ENCODE measurements around the gene FEZ2.
"Not testable (repeated sequence)": the region's sequence is repeated elsewhere in the genome, so short reads cannot be mapped to it uniquely, and the experiment has no call there.

The FEZ2 gene, protein sequence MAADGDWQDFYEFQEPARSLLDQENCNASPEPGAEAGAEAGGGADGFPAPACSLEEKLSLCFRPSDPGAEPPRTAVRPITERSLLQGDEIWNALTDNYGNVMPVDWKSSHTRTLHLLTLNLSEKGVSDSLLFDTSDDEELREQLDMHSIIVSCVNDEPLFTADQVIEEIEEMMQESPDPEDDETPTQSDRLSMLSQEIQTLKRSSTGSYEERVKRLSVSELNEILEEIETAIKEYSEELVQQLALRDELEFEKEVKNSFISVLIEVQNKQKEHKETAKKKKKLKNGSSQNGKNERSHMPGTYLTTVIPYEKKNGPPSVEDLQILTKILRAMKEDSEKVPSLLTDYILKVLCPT

DNA sequence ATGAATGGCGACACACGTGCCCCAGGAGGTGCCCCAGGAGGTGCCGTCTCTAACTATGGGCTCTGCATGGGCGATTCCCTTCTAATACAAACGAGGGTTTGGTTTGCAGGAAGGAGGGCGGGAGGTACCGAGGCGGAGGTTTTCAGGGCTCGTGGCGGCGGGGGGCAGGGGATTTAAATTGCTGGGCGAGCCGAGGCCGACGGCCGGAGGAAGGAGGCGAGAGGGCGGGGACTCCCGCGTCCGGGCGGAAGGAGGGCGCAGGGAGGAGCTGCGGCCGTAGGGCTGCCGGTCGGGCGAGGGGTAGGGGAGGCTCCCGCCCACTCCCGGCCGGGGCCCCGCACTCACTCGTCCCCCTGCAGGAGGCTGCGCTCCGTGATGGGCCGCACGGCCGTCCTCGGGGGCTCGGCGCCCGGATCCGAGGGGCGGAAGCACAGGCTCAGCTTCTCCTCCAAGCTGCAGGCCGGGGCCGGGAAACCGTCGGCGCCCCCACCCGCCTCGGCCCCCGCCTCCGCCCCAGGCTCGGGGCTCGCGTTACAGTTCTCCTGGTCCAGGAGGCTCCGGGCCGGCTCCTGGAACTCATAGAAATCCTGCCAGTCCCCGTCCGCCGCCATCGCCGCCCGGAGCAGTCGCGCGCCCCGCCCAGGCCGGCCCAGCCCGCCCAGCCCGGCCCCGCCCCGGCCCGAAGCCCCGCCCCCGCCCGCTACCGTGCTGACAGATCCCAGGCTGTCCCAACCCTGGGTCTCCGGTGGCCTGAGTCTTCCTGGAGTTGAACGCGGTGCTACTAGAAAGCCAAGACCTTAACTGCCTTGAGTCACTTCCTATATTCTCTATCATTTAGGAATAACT lies at the start of gene FEZ2:
TSS of gene FEZ2 (minus strand) at position 637 of the 846 bp plus-strand sequence. CDS start at position 611, 26 bp downstream.
- DNase-seq = peak; percentile 84

DNA sequence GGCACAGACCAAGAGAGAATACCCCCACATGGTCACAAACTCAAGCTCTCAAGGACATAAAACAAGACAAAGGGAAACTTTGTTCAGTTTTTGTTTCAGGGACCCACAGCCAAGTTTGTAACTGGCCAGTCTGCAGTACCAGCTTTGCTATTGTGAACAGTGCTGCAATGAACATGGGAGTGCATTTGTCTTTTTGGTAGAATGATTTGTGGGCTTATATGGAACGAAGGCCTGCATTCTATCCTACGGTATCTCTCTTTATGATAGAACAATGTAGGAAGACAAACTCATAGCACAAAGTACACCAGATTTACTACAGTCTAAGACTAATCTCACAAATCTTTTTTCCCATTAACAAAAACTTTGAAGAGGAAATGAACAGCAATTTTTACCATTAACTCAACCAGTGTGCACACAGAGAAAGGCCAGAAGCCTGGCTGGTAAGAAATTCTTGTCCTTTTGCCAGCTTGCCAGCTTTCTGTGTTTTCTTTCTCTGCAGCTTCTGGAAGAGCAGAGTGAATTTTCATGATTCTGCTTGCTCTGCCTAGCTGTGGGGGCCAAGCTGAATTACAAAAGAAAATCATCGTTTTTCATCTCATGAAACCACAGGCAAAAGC lies 37.1 kb upstream of the FEZ2 start:
- DNase-seq = no peak

DNA sequence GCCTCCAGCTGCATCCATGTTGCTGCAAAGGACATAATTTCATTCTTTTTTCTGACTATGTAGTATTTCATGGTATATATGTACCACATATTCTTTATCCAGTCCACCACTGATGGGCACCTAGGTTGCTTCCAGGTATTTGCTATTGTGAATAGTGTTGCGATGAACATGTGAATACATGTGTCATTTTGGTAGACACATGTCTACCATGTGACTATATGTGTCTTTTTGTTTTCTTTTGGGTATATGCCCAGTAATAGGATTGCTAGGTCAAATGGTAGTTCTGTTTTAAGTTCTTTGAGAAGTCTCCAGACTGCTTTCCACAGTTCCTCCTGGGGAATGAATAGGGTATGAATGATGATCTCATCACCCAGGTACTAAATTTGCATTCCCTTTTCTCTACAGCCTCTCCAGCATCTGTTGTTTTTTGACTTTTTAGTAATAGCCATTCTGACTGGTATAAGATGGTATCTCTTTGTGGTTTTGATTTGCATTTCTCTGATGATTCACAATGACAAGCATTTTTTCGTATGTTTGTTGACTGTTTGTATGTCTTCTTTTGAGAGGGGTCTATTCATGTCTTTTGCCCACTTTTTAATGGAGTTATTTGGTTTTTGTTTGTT lies 35.6 kb upstream of the FEZ2 start:
- no peak for DNase-seq

DNA sequence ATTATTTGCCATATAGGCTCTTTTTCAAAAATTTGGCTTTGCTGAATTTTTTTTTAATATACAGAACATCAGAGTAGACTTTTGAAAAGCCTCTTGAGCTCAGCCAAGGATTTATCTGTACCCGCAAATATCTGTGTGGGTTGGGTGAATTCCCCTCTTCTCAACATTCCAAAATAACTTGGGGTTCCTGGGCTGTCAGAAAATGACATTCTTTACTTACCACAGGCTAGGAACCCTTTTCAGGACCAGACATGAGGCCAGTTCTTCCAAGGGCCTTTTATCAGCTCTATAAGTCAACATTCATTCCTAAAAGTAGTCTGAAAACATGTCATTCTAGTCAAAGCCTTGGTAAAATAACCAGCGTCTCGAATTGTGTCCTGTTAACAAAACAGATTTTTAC lies 28.8 kb upstream of the FEZ2 start:
- no peak for DNase-seq

DNA sequence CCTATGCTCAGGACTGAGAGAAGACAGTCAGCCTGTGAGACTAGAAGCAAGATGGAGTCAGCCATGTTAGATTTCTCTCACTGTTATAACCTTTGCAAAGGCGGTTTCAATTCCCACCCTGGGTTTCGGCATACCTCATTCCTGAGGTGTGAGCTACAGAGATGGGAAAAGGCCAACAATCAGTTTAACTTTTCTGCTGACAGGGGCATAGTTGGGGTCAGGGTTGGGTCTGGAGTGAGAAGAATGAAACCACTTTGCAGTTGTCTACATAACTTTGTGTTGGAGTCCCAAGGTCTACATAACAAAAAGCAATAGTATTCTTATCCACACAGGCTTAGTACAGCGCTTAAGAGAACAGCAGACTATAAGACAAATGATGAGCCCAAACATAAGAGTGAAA lies 28.1 kb upstream of the FEZ2 start:
- no peak for DNase-seq

DNA sequence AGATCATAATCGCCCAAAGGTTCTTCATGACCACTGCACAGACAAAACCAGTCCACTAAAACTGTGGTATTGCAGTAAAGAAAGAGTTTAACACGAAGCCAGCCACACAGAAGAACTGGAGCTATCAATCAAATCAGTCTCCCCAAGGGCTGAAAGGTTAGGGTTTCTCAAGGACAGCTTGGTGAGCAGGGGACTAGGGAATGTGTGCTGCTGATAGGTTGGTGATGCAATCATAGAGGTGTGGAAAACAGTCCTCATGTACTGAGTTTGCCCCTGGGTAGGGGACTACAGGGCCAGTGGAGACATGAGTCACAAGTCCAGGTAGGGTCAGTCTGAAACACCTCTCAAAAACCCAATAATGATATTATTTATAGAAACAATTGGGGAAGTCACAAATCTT lies 27.3 kb upstream of the FEZ2 start:
- no peak for DNase-seq

DNA sequence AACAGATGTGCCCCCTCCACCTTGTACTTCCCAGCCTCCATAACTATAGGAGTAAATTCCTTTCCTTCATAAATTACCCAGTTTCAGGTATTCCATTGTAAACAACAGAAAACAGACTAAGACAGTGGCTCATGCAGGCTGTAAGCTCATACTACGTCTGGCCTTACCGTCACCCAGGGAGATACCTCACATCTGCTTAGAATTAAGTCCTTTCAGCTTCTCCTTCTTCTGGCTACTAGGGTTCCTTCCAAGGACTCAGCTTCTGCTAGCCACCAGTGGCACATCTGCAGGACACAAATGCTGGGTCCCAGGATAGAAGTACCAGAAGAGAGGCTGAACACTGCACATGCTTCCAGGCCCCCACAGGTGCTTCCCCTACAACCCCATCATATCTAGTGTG lies 22.4 kb upstream of the FEZ2 start:
- DNase-seq = no peak

DNA sequence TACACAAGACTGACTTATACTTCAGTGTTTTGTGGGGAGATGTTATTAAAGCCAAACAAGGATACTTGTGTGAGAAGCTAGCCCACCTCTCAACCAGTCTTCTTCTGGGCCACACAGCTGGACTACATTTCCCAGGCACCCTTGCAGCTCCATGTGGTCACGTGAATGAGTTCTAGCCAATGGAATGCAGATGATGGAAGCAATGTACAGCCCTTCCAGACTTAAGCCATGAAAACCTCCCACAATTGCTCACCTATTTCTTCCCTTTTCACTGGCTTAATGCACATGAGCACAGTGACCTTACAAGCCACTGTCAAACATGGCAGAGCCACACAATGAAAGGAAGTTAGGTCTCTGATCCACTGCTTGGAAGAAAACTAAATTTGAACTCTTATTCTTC lies 20.4 kb upstream of the FEZ2 start:
- no peak for DNase-seq

DNA sequence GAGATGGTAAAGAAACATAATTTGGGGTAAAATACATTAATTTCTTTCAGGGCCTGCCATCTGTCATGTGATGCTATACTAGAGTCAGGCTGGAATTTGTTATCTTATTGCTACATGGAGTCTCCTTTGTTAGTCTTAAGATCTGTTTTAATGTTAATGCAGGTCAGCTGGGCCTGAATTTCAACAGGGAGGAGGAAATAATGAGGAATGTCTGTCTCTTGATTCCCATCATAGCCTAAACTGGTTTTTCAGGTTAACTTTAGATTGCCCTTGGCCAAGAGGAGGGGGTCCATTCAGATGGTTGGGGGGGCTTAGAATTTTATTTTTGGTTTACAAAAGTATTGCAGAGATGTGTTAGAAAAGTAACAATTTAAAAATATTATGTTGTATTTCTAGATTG lies 19.0 kb upstream of the FEZ2 start:
- no peak for DNase-seq

DNA sequence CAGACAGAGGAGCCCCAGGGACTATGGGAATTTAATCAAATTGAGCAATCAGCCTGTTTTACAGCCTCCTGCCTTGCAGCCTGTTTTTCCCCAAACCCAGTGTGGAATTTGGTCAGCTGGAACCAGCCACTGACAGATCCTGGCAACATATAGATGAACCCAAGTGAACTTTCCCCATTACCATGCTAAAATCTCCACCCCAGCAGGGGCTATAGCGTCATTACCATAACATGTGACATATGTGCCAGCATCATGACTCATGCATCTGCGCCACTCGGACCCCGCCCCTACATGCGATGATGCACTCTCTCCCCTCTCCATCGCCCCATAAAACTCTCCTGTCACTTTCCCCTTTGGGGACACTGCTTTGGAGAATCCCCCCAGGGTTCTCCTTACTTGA lies 17.3 kb upstream of the FEZ2 start:
- no peak for DNase-seq

DNA sequence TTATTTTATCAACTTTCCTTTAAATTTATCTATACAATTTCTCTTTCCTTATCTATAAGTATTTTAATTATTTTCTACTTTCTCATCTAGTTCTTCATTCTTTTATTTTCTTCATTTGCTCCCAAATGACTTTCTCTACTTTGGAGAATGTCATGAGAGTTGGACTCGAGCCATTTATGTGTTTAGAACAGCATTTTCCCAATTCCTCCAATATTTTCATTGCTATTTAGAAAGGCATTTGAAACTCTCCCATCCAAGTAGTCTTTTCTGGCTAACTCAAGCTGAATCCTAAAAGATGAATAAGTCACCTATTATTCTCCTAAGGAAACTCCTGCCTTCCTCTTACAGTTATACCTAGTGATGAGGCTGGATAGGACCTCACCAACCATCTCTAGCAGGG lies 15.8 kb upstream of the FEZ2 start:
- DNase-seq = no peak

DNA sequence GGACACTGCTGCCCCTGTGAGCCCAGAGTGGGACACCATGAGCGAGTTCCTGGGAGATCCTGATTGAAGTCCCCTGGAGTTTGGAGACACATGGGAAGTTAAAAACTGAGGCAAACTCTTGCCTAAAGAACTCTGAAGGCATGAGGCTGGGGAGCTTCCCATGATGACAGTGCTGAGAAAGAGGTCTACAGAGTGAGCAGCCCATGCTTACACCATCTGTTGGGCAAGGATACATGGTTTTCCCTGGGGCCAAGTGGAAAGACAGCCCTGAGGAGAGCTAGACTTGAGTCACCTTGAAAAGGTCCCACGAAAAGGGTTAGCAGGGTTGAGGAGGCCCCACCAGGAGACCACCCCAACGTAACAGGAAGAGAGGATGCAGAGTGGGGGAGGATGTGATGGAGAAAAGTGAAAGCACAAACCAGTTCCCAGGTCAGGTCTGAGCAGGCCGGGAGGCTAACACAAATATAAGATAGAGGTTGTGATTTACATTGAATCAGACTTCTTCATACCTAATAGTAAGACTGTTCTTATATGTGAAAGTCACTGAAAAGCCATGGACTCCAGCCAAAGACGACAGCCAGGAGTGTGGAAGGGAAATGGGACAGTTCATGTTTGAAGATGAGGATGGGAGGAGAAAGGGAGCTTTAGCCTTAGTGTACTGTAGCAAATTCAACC lies 13.5 kb upstream of the FEZ2 start:
- DNase-seq = no peak

DNA sequence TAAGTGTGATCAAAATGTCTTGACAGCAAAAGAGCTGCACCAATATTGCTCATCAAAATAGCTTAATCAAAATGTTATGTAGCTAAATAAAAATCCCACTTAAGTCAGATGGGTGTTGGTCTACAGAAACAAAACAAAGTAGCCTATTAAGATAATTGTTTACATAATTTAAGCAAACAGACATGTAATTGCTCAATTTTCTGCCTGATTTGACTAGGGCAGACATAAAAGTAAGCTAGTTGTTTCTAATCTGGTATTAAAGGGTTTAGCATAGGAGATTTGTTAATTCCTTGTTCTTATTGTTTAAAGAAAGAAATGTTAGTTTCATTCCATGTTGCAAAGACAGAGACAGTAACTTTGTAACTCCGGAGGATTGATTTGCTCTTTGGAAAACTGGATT lies 11.5 kb upstream of the FEZ2 start:
- no peak for DNase-seq

DNA sequence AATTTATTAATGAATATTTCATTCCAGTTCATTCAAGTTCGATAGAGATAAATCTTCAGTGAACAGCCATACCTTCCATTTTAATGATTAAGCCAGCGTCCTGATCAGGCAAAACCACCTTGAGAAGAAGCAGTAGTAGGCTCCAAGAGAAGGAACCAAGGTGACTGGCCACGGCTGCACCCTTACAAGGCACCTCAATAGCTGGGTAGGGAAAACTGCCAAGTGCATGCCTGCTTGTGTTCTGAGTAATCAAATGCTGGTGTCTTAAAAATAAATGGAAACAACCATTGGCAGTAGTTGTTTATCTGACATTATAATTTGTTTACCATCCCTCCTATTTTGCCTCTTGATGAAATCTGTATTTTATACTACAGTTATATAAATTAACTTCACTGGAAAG lies 10.0 kb upstream of the FEZ2 start:
- DNase-seq = no peak

DNA sequence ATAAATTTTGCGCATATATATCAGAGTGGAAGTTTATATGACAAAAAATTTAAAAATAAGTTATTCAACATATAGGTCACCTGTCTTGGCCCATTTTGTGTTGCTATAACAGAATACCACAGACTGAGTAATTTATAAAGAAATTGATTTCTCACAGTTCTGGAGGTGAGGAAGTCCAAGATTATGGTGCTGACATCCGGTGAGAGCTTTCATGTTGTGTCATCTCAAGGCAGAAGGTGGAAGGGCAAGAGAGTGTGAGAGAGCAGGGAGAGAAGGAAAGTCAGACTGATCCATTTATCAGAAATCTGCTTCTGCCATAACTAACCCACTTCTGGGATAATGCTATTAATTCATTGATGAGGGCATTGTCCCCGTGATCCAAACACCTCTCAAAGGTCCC lies 9.0 kb upstream of the FEZ2 start:
- no peak for DNase-seq

DNA sequence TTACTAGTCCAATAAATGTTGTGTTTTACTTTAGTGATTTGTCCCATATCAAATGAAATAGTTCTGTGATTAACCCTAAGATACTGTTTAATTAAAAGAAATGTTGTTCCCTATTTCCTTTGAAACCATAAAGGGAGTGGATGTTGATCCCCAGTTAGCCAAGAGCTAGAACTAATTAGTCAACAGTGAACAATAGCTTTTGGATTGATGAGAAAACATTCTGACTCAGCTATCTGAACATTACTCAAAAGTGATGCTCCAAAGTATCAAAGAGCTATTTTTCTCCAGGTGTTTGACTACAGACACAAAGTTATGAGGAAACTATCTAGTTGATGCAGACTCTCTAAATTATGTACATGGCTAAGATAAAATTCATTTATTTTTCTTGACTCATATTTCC lies 7.3 kb upstream of the FEZ2 start:
- DNase-seq = no peak

DNA sequence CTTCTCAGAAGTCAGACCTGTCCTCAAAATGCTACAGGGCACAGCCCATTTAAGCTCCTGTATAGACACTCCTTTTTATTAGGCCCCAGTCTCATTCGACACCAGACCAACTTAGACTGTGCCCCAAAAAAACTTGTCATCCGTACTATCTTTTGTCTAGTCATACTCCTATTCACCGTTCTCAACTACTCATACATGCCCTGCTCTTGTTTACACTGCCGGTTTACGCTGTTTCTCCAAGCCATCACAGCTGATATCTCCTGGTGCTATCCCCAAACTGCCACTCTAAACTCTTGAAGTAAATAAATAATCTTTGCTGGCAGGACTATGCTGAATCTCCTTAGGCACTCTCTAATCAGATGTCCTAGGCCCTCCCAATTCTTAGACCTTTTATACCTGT lies 5.7 kb upstream of the FEZ2 start:
- DNase-seq = not testable (repeated sequence)

DNA sequence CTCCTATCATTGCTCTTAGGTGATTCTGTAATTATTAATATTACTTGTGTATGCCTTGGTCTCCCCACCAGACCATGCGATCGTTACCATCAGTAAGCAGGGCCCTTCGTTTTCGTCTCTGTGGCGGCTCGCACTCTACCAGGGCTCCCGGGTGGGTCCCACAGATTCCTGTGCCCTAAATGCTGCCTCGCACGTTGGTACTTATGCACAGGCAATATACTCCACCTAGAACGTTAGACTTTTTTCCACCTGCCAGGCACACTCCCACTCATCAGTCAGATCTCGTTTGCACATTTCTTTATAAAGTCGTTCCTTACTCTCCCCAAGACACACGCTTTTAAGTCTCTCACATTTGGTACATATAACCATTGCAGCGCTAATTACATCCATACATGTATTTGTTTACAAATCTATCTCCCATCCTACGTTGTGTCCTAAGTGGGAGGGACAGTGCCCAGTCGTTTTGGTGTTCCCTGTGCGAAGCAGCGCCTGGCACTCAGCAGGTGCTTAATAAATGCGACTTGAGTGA lies 901 bp downstream of the FEZ2 start:
- no peak for DNase-seq

DNA sequence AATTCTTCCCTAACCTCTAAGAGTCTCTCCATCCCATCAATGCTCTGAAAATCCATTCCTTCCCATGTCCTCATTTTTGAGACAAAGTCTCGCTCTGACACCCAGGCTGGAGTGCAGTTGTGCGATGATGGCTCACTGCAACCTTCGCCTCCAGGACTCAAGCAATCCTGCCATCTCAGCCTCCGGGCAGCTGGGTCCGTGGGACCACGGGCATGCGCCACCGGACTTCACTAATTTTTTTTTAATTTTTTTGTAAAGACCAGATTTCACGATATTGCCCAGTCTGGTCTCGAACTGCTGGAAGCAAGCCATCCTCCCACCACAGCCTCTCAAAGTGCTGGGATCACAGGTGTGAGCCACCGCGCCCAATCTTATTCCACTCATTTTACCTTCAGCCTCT lies 1.6 kb downstream of the FEZ2 start:
- DNase-seq = no peak

DNA sequence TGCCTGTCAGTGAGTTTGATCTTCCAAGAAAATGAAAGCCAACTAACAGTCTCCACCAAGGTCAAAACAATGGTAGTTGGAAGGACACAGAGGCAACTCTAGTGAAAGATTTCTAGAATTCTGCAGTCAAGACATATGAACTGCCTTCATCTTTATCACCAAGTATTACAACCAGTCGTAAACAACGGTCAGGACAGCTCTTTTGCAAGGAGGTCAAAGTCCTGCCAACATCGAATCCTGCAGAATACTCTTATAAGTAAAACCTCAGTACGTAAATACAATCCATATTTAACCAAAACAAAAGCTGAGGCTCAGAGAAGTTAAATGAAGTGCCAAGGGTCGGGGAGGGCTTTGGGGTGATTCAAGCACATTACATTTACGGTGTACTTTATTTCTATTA lies 3.1 kb downstream of the FEZ2 start:
- no peak for DNase-seq

DNA sequence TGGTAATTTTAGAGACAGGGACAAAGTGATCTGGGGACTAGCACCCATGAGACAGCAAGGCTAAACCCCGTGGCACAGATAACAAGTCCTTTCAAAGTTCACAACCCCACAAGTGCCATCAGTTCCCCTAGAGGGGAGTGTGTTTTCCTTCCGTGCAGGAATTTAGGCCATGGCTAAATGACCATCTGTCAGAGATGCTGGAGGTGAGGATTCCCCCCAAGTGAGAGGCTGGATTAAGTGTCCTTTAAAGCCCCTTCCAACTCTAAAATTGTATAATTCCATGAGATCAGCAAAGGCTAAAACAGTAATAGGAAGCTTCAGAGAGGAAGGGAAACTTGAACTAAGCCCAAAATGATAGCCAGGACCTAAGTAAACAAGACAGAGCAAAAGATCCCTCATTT lies 8.7 kb downstream of the FEZ2 start:
- no peak for DNase-seq

DNA sequence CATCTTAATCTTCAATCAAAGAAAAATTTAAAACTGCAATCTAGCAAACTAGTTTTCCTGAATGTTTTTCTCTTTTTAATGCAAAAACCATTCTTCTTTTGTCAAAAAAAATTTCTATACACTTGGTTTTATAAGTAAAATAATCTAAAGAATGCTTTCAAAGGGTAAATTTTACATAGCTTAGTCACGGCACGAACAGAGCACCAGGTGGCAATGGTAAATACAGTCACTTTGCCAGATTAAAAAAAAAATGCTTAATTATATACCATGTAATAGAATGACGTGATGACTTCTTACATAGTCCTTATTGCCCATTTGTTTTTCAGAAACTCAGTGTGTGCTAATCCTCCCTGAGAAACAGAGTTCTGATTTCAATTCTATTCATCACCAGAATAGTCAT lies 10.4 kb downstream of the FEZ2 start:
- DNase-seq = no peak

DNA sequence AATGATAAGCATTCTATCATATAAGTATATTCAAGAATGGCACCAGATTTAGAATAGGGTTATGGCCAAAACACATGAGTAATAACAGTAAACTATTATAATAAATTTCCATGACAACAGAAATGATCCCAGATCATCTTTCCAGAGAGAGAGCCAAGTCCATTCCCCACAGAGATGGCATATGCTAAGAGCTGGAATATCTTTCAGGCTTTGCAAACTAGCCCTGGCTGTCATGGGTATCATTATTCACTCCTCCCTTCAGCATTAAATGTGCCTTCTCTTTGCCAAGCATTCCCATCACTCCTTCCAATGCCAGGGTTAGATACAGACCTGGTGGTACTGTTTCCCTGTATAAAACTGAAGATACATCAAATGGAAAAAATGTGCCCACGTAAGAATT lies 10.9 kb downstream of the FEZ2 start:
- DNase-seq = no peak

Data from activated CD8-positive, alpha-beta memory T cell treated with anti-CD3 and anti-CD28 coated beads, Interleukin-2, amount 50 U/mL, for 48 hours (primary cell).